Measurements from ENCODE around the gene COQ9.

The COQ9 gene

GRCh38 chr16:57471852-57472664, 24.8 kb downstream of the COQ9 start:
- DNase-seq (ENCODE audit: low read depth in 2 of 2) = no peak

DNA sequence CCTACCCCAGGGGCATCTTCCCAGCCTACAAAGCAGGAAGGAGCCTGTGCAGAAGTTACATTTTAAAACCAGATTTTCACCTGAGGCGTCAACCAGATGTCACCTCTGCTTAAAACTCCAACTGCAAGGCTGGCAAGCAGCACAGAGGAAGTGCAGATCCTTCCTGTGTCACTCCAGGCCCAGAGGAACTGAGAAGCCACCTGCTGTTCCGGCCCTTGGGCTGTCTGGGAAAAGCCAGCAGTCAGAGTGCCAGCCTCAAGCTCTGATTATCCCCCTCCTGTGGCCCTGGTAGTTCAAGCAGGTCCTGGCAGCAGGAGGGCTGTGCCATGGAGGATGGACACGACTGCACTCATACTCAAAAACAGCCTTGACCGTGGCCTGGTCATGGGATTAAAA, 25.4 kb downstream of the COQ9 start:
- DNase-seq (ENCODE audit: low read depth in 2 of 2) = no peak

GRCh38 chr16:57473176-57473840, 26.0 kb downstream of the COQ9 start:
- no peak for DNase-seq (ENCODE audit: low read depth in 2 of 2)

- DNase-seq (ENCODE audit: low read depth in 2 of 2) = no peak
Observed at GRCh38 chr16:57473906-57474305, 26.6 kb downstream of the COQ9 start.

DNA sequence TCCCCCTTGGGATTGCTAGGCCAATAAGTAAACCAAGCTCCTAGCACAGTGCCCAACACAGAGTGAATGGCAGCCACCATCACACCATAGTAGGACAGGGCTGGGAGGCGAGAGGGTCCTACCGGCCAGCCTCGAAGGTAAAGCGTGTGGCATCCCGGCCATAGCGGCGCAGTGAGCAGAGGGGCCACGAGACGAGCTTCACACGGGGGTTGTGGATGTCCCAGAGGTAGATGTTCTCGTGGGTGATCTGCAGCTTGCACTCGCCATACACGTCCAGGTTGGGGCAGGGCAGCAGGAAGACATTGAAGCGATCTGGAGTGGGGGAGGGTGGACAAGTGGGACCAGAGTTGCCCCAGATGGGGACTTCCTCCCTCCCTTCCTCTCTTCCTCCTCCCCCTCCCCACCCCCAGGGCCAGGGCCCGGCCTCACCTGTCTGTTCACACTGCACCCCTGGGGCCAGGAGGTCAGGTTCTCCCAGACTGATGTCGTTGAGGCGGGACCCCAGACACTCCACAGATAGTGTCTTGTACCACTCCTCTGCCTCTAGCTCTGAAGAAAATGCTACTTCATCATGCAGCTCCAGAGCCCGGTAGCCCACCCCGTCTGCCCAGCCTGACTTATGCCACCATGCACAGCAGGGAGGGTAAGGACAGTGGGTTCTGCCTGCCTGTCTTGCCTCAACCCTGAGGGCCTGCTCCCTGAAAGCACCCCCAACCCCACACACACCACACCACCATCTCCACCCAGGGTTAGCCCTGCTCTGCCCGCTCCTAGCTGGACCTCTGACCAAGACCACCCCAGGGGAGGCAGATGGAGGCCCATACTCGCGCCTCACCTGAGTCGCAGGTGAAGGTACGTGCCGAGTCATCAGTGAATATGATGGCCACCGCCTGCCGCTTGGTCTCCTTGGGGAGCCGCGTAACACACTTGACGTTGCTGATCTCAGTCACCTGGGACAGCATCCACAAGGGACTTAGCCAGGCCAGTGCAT, 27.7 kb downstream of the COQ9 start:
- DNase-seq (ENCODE audit: low read depth in 2 of 2) = no peak

GRCh38 chr16:57475711-57476339, 28.5 kb downstream of the COQ9 start:
- DNase-seq (ENCODE audit: low read depth in 2 of 2) = peak; percentile 46 to 76

GRCh38 chr16:57476546-57477410, 29.5 kb downstream of the COQ9 start:
- no peak for DNase-seq (ENCODE audit: low read depth in 2 of 2)

DNA sequence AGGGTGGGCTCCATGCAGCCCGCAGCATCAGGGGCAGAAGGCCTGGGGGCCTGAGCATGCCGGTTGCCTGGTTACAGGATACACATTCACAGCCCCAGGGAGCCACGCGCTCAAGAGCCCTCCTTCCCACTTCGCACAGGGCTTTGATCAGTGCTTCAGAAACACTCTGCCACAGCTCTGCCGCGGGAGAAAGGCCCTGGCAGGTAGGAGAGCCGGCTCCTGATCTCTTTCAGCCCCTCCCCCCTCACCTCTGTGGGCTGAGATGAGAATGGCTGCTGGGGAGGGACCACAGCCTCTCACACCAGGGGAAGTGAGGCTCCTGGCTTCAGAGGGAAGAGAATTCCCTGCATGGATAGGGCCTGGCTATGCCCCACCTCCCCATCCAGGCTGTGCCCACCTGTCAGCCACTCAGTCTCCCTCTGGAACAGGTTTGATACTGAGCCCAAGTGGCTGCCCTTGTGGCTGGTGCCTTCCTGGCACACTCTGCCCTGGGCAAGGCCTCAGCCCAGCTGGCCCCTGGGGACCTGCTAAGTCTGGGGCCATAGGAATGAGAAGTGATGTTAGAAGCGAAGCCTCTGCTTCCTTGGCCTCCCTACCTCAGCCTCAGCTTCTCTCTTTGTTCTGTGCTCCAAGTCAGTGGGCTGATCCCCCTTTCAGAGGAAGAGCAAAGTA, 30.4 kb downstream of the COQ9 start:
- DNase-seq (ENCODE audit: low read depth in 2 of 2) = no peak

DNA sequence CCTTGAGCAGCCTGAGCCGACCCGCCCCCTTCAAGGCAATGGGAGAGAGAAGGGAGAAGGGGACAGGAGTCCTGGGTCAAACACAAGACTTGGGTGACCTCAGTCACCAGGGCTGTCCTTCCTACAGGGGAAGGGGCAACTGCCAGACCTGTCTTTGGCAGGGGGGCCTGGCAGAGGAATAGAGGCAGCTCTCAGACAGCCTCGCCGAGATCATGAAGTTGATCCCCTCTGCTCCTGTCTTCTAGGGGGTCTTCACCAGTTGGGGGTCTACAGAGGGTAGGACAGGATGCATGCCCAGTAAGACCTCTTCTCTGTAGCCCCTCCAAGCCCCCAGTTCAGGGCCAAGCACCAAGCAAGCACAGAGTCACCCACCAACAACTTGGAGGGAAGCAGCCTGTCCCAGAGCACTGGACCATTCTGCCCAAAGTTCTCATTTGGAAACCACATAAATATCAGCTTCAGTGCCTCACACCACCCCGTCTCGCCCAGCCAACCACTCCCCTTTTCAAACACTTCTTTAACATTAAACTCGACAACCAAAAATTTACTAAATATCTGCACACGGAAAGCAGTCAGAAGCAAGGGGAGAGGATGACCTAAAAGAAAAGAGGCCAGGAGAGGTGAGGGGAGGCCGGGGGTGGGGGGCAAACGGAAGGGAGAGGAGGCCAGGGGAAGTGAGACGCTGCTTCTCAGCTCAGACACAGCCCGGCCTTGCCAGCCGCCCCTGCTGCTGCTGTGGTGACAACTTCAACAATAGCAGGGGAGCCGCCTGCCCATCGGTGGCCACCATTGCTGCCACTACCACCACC, 31.3 kb downstream of the COQ9 start:
- no peak for DNase-seq (ENCODE audit: low read depth in 2 of 2)

GRCh38 chr16:57479205-57479975, 32.1 kb downstream of the COQ9 start:
- DNase-seq (ENCODE audit: low read depth in 2 of 2) = no peak

GRCh38 chr16:57479976-57480753, 32.9 kb downstream of the COQ9 start:
- no peak for DNase-seq (ENCODE audit: low read depth in 2 of 2)

DNA sequence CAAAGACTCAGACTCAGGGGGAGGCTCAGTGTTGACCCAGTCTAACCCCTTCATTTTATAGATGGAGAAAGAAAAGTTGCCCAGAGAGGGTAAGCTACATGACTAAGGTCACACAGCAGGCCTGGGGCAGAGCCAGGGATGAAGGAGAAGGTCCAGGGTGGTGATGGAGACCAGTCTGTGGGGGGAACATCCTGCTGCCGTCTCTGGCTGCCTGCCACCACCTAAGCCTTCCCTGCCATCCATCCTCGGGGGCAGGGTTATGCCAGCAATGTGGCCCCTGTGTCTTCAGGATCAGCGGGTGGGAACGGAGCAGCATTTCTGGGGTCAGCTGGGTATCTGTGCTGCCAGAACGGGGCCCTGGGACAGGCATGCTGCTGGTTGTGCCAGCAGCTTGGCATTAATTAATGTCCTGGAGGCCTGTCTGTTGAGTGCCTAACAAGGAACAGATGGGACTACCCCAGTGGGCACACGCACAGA, 33.5 kb downstream of the COQ9 start:
- DNase-seq (ENCODE audit: low read depth in 2 of 2) = no peak

- DNase-seq (ENCODE audit: low read depth in 2 of 2) = no peak
Observed at GRCh38 chr16:57481421-57481820, 34.1 kb downstream of the COQ9 start.

DNA sequence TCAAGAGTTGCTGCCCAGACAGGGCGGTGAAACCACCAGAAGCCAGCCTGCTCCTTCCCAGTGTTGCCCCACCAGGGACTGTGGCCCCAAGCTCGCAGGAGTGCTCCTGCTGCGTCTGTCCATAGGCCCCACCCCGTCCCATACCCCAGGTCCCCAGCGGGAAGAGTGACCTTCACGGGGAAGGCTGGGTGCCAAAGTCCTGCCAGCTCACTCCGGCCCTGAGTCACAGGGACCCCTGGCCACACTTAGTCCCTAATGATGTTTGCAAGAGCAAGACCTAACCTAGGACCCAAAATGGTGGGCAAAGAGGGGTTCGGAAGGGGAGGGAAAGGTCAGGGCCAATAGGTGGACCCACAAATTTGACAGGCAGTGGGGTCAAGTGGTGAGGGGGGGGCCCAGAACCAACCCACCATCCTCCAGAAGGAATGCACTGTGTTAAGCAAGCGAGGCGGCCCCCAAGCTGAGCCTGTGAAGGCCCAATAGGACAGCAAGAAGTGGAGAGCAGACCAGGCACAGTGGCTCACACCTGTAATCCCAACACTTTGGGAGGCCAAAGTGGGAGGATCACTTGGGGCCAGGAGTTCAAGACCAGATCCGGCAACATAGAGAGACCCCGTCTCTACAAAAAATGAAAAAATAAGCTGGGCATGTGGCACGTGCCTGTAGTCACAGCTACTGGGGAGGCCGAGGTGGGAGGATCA, 35.7 kb downstream of the COQ9 start:
- no peak for DNase-seq (ENCODE audit: low read depth in 2 of 2)

- no peak for DNase-seq (ENCODE audit: low read depth in 2 of 2)
Observed at GRCh38 chr16:57483725-57484514, 36.6 kb downstream of the COQ9 start.

- DNase-seq (ENCODE audit: low read depth in 2 of 2) = no peak
Observed at GRCh38 chr16:57484515-57485005, 37.3 kb downstream of the COQ9 start.

Measured in stimulated activated CD4-positive, alpha-beta T cell treated with anti-CD3 and anti-CD28 coated beads, Interleukin-12 subunit alpha, Interleukin-12 subunit beta, amount 100 ng/mL, for 24 hours (primary cell).